WTC11 (cell line): ENCODE measurements around the gene RTP5. TPM values are rescaled to one million over a fixed set of nuclear protein-coding genes. Genes with fewer than 3 reads are reported as not detected.
"Not testable (repeated sequence)": the region's sequence is repeated elsewhere in the genome, so short reads cannot be mapped to it uniquely, and the experiment has no call there.

Experiments used
- ATAC-seq: fragments of 200-7000 bp; cut with Tn5 transposase; 2 replicates; pipeline ENCODE4 v1.10.0; 2021; ENCODE audit warnings: mild to moderate bottlenecking, moderate library complexity
- CTCF ChIA-PET: fragments of 300-600 bp; sonication (Branson Sonifier 250); formaldehyde crosslinking; loops from one replicate; lab custom pipeline; 2021; ENCODE audit warnings: antibody characterized with exemption; lab: Charles Lee
- POLR2A ChIA-PET: fragments of 350-600 bp; sonication (Branson Sonifier 250); formaldehyde crosslinking; loops from one replicate; lab custom pipeline; 2021; ENCODE audit warnings: antibody characterized with exemption; lab: Charles Lee
- DNase-seq: peaks from one replicate; pipeline ENCODE4 v3.0.0; 2021; ENCODE audit warnings: low spot score
- H3K27ac Mint-ChIP-seq: 2 replicates; pipeline ENCODE4 v1.8.0; 2021; ENCODE audit warnings: mixed read lengths
- H3K27me3 Mint-ChIP-seq: 2 replicates; pipeline ENCODE4 v1.8.0; 2021; ENCODE audit warnings: low read depth, mild to moderate bottlenecking, moderate library complexity, mixed read lengths
- H3K36me3 Mint-ChIP-seq: 2 replicates; pipeline ENCODE4 v1.8.0; 2021; ENCODE audit warnings: mixed read lengths
- H3K4me1 Mint-ChIP-seq: 2 replicates; pipeline ENCODE4 v1.8.0; 2022; ENCODE audit warnings: mixed read lengths
- H3K4me3 Mint-ChIP-seq: 2 replicates; pipeline ENCODE4 v1.8.0; 2021; ENCODE audit warnings: mild to moderate bottlenecking, moderate library complexity, mixed read lengths
- H3K9me3 Mint-ChIP-seq: 2 replicates; pipeline ENCODE4 v1.8.0; 2021; ENCODE audit warnings: mixed read lengths
- CTCF ChIP-seq: fragments of 200-600 bp; IDR thresholded peaks from 2 replicates; pipeline ENCODE4 v1.8.0; 2022; ENCODE audit warnings: antibody characterized with exemption
- E2F5 ChIP-seq: sonication (generic); formaldehyde crosslinking; IDR thresholded peaks from 2 replicates; pipeline ENCODE4 v1.8.1; 2022; ENCODE audit warnings: mild to moderate bottlenecking, moderate library complexity, missing genetic modification reagents
- ELF4 ChIP-seq: sonication (generic); formaldehyde crosslinking; IDR thresholded peaks from 2 replicates; pipeline ENCODE4 v1.8.1; 2022; ENCODE audit warnings: low read depth, mild to moderate bottlenecking, moderate library complexity, missing genetic modification reagents
- MAX ChIP-seq: sonication (generic); formaldehyde crosslinking; IDR thresholded peaks from 2 replicates; pipeline ENCODE4 v1.8.0; 2022; ENCODE audit warnings: mild to moderate bottlenecking, missing genetic modification reagents
- ZNF512 ChIP-seq: sonication (generic); formaldehyde crosslinking; IDR thresholded peaks from 2 replicates; pipeline ENCODE4 v1.8.1; 2022; ENCODE audit warnings: missing genetic modification reagents, borderline replicate concordance
- total RNA-seq: library from RNA; stranded (reverse); gene quantifications from 3 replicates; pipeline ENCODE4 v1.2.3, GENCODE V29; 2021
- TF ChIP-seq, protein P1 (sequence below): fragments of 250-450 bp; sonication (Bioruptor Pico); IDR thresholded peaks from 2 replicates; pipeline ENCODE4 v1.9.0; 2021; ENCODE audit warnings: mild to moderate bottlenecking, borderline replicate concordance

RTP5 gene
- total RNA-seq, 1 experiment from 2014 or later, result not detected

GRCh38 chr2:241914542-241914941, 45.0 kb downstream of the RTP5 start:
- no peaks in the 10 kb centered on the region for H3K36me3 Mint-ChIP-seq
- H3K4me1 Mint-ChIP-seq, result peaks cover 37% of the 10 kb centered on the region
- TF ChIP-seq, protein P1, sequence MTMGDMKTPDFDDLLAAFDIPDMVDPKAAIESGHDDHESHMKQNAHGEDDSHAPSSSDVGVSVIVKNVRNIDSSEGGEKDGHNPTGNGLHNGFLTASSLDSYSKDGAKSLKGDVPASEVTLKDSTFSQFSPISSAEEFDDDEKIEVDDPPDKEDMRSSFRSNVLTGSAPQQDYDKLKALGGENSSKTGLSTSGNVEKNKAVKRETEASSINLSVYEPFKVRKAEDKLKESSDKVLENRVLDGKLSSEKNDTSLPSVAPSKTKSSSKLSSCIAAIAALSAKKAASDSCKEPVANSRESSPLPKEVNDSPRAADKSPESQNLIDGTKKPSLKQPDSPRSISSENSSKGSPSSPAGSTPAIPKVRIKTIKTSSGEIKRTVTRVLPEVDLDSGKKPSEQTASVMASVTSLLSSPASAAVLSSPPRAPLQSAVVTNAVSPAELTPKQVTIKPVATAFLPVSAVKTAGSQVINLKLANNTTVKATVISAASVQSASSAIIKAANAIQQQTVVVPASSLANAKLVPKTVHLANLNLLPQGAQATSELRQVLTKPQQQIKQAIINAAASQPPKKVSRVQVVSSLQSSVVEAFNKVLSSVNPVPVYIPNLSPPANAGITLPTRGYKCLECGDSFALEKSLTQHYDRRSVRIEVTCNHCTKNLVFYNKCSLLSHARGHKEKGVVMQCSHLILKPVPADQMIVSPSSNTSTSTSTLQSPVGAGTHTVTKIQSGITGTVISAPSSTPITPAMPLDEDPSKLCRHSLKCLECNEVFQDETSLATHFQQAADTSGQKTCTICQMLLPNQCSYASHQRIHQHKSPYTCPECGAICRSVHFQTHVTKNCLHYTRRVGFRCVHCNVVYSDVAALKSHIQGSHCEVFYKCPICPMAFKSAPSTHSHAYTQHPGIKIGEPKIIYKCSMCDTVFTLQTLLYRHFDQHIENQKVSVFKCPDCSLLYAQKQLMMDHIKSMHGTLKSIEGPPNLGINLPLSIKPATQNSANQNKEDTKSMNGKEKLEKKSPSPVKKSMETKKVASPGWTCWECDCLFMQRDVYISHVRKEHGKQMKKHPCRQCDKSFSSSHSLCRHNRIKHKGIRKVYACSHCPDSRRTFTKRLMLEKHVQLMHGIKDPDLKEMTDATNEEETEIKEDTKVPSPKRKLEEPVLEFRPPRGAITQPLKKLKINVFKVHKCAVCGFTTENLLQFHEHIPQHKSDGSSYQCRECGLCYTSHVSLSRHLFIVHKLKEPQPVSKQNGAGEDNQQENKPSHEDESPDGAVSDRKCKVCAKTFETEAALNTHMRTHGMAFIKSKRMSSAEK (CRISPR knock-in tag), result no peak
- TF ChIP-seq E2F5 (CRISPR knock-in tag) (no peak), ZNF512 (CRISPR knock-in tag) (no peak), MAX (CRISPR knock-in tag) (no peak), CTCF (no peak), ELF4 (CRISPR knock-in tag) (no peak)
- H3K4me3 Mint-ChIP-seq, result no peak overlapping the region
- H3K27me3 Mint-ChIP-seq, result no peaks in the 10 kb centered on the region; the same call in 1 of the 2 replicates
- no peak overlapping the region for H3K27ac Mint-ChIP-seq
- POLR2A ChIA-PET, result no interaction called here
- ATAC-seq (no peak), DNase-seq (no peak)
- H3K9me3 Mint-ChIP-seq, result no peaks in the 10 kb centered on the region
- CTCF ChIA-PET, result no interaction called here

GRCh38 chr2:241921631-241922030, 52.1 kb downstream of the RTP5 start:
- CTCF ChIA-PET, ATAC-seq, POLR2A ChIA-PET, H3K27me3 Mint-ChIP-seq, H3K9me3 Mint-ChIP-seq, H3K4me3 Mint-ChIP-seq, H3K36me3 Mint-ChIP-seq, H3K4me1 Mint-ChIP-seq, H3K27ac Mint-ChIP-seq, DNase-seq: not testable (repeated sequence)

- H3K36me3 Mint-ChIP-seq, result no peaks in the 10 kb centered on the region
Measured at GRCh38 chr2:241922411-241922810, 52.9 kb downstream of the RTP5 start.

GRCh38 chr2:241922816-241923601, 53.5 kb downstream of the RTP5 start:
- H3K27me3 Mint-ChIP-seq, H3K36me3 Mint-ChIP-seq, POLR2A ChIA-PET, H3K9me3 Mint-ChIP-seq, H3K27ac Mint-ChIP-seq, ATAC-seq, DNase-seq, H3K4me1 Mint-ChIP-seq, H3K4me3 Mint-ChIP-seq: not testable (repeated sequence)
- CTCF ChIA-PET, result interaction anchor here (1.3 kb wide), 1 partner anchor 28 kb away, joined by 4 read pairs; no protein-coding TSS in a partner anchor

More at GRCh38 chr2:241922411-241922810, 52.9 kb downstream of the RTP5 start:
- no peak for DNase-seq
- ChIA-PET CTCF (interaction anchor here (1.3 kb wide), 1 partner anchor 29 kb away, joined by 4 read pairs; no protein-coding TSS in a partner anchor), POLR2A (no interaction called here)
- no peak for ATAC-seq
- Mint-ChIP-seq H3K4me1 (0 out of 2 replicates have a peak, but pooled peaks cover 5% of the 10 kb centered on the region), H3K27ac (no peak overlapping the region), H3K27me3 (no peaks in the 10 kb centered on the region), H3K4me3 (no peak overlapping the region), H3K9me3 (no peaks in the 10 kb centered on the region)
- TF ChIP-seq ELF4 (CRISPR knock-in tag), result no peak

Other genes with a start within 250 kb of the RTP5 start
- 72.6 to 88.6 TPM (median 78.0 TPM) in 3 replicates for gene THAP4, start 232.6 kb upstream of the RTP5 start, total RNA-seq
- 113 to 133 TPM (median 127 TPM) in 3 replicates for gene ATG4B, start 232.0 kb upstream of the RTP5 start, total RNA-seq
- 79.9 to 88.1 TPM (median 87.7 TPM) in 3 replicates for gene DTYMK, start 182.9 kb upstream of the RTP5 start, total RNA-seq
- 43.1 to 47.4 TPM (median 45.3 TPM) in 3 replicates for gene ING5, start 167.7 kb upstream of the RTP5 start, total RNA-seq
- gene D2HGDH, start 135.1 kb upstream of the RTP5 start, total RNA-seq, result 22.7 to 28.1 TPM (median 26.8 TPM) in 3 replicates
- 0.73 to 0.98 TPM (median 0.78 TPM) in 3 replicates for gene GAL3ST2, start 92.9 kb upstream of the RTP5 start, total RNA-seq
- gene NEU4, start 60.5 kb upstream of the RTP5 start, total RNA-seq, result 2.2 to 4.1 TPM (median 3.0 TPM) in 3 replicates
- 0.25 to 0.52 TPM (median 0.30 TPM) in 3 replicates for gene PDCD1, start 10.8 kb upstream of the RTP5 start, total RNA-seq